K562 (cell line): Measurements from ENCODE around the gene CAMK1D. TPM values are rescaled to one million over a fixed set of nuclear protein-coding genes. Genes with fewer than 3 reads are reported as not detected.

Experiments used
- ATAC-seq: fragments of 200-7000 bp; cut with Tn5 transposase; 3 replicates; pipeline ENCODE4 v1.9.1; 2020; ENCODE audit warnings: moderate library complexity
- BruUV-seq: library from RNA; stranded (reverse); fragments of 400-500 nt; replicated peaks from 2 replicates; lab custom pipeline; 2021; lab: Mats Ljungman, UMichigan
- CTCF ChIA-PET: fragments of 300-600 bp; formaldehyde crosslinking; extraction: SDS; loops from one replicate; lab custom pipeline; 2021; ENCODE audit warnings: low intra/inter-chr PET ratio; lab: Yijun Ruan, JAX
- POLR2A ChIA-PET: fragments of 300-600, 350-650 bp; sonication (Branson Sonifier 250); formaldehyde crosslinking; extraction: SDS; loops from one replicate; lab custom pipeline; 2021; ENCODE audit warnings: antibody characterized with exemption, inconsistent platforms; lab: Yijun Ruan, JAX
- DNase-seq, 4 experiments: peaks; one replicate each; pipeline versions ENCODE4 v3.0.0 to v3.0.0-alpha.2; 2011 to 2018; ENCODE audit warnings: low spot score in 3 of 4, mixed read lengths in 3 of 4; ENCODE audit errors: extremely low read depth in 1 of 4
- FAIRE-seq: peaks from 2 replicates; lab custom pipeline; 2011; peaks lifted over from hg19 to GRCh38; lab: Jason Lieb, UNC
- H2AFZ ChIP-seq: 2 replicates; pipeline ENCODE4 v1.6.0; 2011; ENCODE audit warnings: low read depth, low read length, control low read depth, inconsistent platforms
- H3K27ac ChIP-seq: fragments of 200-600 bp; 3 replicates; pipeline ENCODE4 v1.8.0; 2011; ENCODE audit warnings: low read depth, mild to moderate bottlenecking, control low read depth, inconsistent platforms, low read length, moderate library complexity, mixed read lengths; ENCODE audit errors: extremely low read depth
- H3K27me3 ChIP-seq, 2 experiments: fragments of 300-600 bp in 1 of 2; 2 replicates in 1 of 2; 3 replicates in 1 of 2; pipeline versions ENCODE4 v1.6.0 to v1.8.0; 2011; ENCODE audit warnings: inconsistent platforms in 2 of 2, low read length in 2 of 2, mild to moderate bottlenecking in 1 of 2, mixed read lengths in 1 of 2, moderate library complexity in 1 of 2; ENCODE audit not compliant: control insufficient read depth in 2 of 2, insufficient read depth in 2 of 2
- H3K36me3 ChIP-seq: fragments of 300-600 bp; 3 replicates; pipeline ENCODE4 v1.8.0; 2011; ENCODE audit warnings: mild to moderate bottlenecking, low read length, inconsistent platforms; ENCODE audit not compliant: control insufficient read depth, insufficient read depth
- H3K4me1 ChIP-seq, 2 experiments: fragments of 200-600 bp in 1 of 2; replicated peaks in 1 of 2; 2 replicates in 1 of 2; 3 replicates in 1 of 2; pipeline versions ENCODE4 v1.5.1 to v1.8.0; 2011; ENCODE audit warnings: inconsistent platforms in 2 of 2, low read length in 2 of 2, mild to moderate bottlenecking in 1 of 2, mixed read lengths in 1 of 2, moderate library complexity in 1 of 2; ENCODE audit not compliant: control insufficient read depth in 2 of 2, insufficient read depth in 2 of 2
- H3K4me2 ChIP-seq: 2 replicates; pipeline ENCODE4 v1.6.1; 2011; ENCODE audit warnings: low read length, control low read depth, inconsistent platforms, mixed read lengths; ENCODE audit not compliant: insufficient read depth
- H3K4me3 ChIP-seq: fragments of 200-600 bp; sonication (generic), shearing (Covaris generic); 2 replicates; pipeline ENCODE4 v1.5.1; 2016; ENCODE audit warnings: control low read depth, inconsistent platforms
- H3K79me2 ChIP-seq: fragments of 200-600 bp; 3 replicates; pipeline ENCODE4 v1.8.0; 2011; ENCODE audit warnings: low read length, inconsistent platforms; ENCODE audit not compliant: control insufficient read depth, insufficient read depth
- H3K9ac ChIP-seq, 2 experiments: 2 replicates each; pipeline versions ENCODE4 v1.6.0 to v1.6.1; 2011; ENCODE audit warnings: low read depth in 2 of 2, low read length in 2 of 2, control low read depth in 1 of 2, inconsistent platforms in 1 of 2, mild to moderate bottlenecking in 1 of 2, mixed read lengths in 1 of 2; ENCODE audit not compliant: insufficient read depth in 1 of 2
- H3K9me1 ChIP-seq: one replicate; pipeline ENCODE4 v1.6.0; 2011; ENCODE audit warnings: inconsistent platforms, mild to moderate bottlenecking, low read length, moderate library complexity; ENCODE audit not compliant: control insufficient read depth, insufficient read depth
- H3K9me3 ChIP-seq: replicated peaks from 2 replicates; pipeline ENCODE4 v1.5.1; 2011; ENCODE audit warnings: low read depth, low read length, inconsistent platforms; ENCODE audit not compliant: control insufficient read depth, insufficient read depth
- H4K20me1 ChIP-seq: replicated peaks from 2 replicates; pipeline ENCODE4 v1.6.1; 2011; ENCODE audit warnings: low read length, inconsistent platforms, mixed read lengths; ENCODE audit not compliant: control insufficient read depth, insufficient read depth
- BRD9 ChIP-seq: fragments of 450-650 bp; IDR thresholded peaks from 2 replicates; pipeline ENCODE4 v1.6.1; 2018; ENCODE audit warnings: low read depth; ENCODE audit not compliant: partially characterized antibody
- CCNT2 ChIP-seq: IDR thresholded peaks from 2 replicates; pipeline ENCODE4 v1.6.1; 2011; ENCODE audit warnings: borderline replicate concordance, low read depth, mild to moderate bottlenecking, moderate library complexity, mixed read lengths, low read length; ENCODE audit not compliant: insufficient read length; ENCODE audit errors: extremely low read depth
- JUND ChIP-seq, 2 experiments: IDR thresholded peaks; 2 replicates in 1 of 2; 3 replicates in 1 of 2; pipeline ENCODE4 v1.6.1; 2011; ENCODE audit warnings: borderline replicate concordance in 2 of 2, low read depth in 2 of 2, low read length in 2 of 2, improper control_type of control experiment in 1 of 2, missing biosample characterization in 1 of 2, missing genetic modification characterization in 1 of 2, missing genetic modification reagents in 1 of 2
- KLF6 ChIP-seq: fragments of 250-450 bp; sonication (Bioruptor Pico); IDR thresholded peaks from 2 replicates; pipeline ENCODE4 v1.4.0; 2020; ENCODE audit warnings: mild to moderate bottlenecking, moderate library complexity, borderline replicate concordance
- L3MBTL2 ChIP-seq: fragments of 450-650 bp; IDR thresholded peaks from 2 replicates; pipeline ENCODE4 v1.6.1; 2016; ENCODE audit warnings: mild to moderate bottlenecking, moderate library complexity
- MYBL2 ChIP-seq, 2 experiments: fragments of 450-650 bp in 1 of 2; sonication (generic) in 1 of 2; formaldehyde crosslinking in 1 of 2; IDR thresholded peaks; 2 replicates each; pipeline versions ENCODE4 v1.6.1 to v1.8.1; 2017 to 2022; ENCODE audit warnings: borderline replicate concordance in 1 of 2, inconsistent platforms in 1 of 2, low read depth in 1 of 2, mild to moderate bottlenecking in 1 of 2, missing genetic modification reagents in 1 of 2, moderate library complexity in 1 of 2
- NCOA1 ChIP-seq: fragments of 450-650 bp; IDR thresholded peaks from 2 replicates; pipeline ENCODE4 v1.6.1; 2016; ENCODE audit warnings: low read depth
- POLR2B ChIP-seq: fragments of 450-650 bp; IDR thresholded peaks from 2 replicates; pipeline ENCODE4 v1.6.1; 2018; ENCODE audit warnings: low read depth; ENCODE audit not compliant: partially characterized antibody
- RBM14 ChIP-seq: fragments of 200-400 bp; formaldehyde crosslinking; IDR thresholded peaks from 2 replicates; pipeline ENCODE4 v1.6.1; 2018; ENCODE audit warnings: low read depth, mild to moderate bottlenecking, low read length, moderate library complexity, borderline replicate concordance; ENCODE audit not compliant: insufficient read depth
- RFX1 ChIP-seq: fragments of 450-650 bp; IDR thresholded peaks from 2 replicates; pipeline ENCODE4 v1.6.1; 2016; ENCODE audit warnings: mild to moderate bottlenecking, moderate library complexity
- TAF15 ChIP-seq: fragments of 200-400 bp; formaldehyde crosslinking; IDR thresholded peaks from 2 replicates; pipeline ENCODE4 v1.6.1; 2017; ENCODE audit warnings: mild to moderate bottlenecking, low read depth, low read length, moderate library complexity
- ZC3H11A ChIP-seq: IDR thresholded peaks from 2 replicates; pipeline ENCODE4 v1.6.1; 2012; ENCODE audit warnings: low read depth, low read length, improper control_type of control experiment
- ZNF124 ChIP-seq: sonication (generic); formaldehyde crosslinking; IDR thresholded peaks from 2 replicates; pipeline ENCODE4 v1.8.1; 2022; ENCODE audit warnings: missing genetic modification reagents
- ZNF696 ChIP-seq: fragments of 250-450 bp; sonication (Bioruptor Pico); conservative IDR thresholded peaks from 2 replicates; pipeline ENCODE4 v1.4.0; 2020; ENCODE audit warnings: mild to moderate bottlenecking, moderate library complexity
- ZNF764 ChIP-seq: fragments of 250-450 bp; sonication (Bioruptor Pico); IDR thresholded peaks from 2 replicates; pipeline ENCODE4 v1.4.0; 2020; ENCODE audit warnings: low read depth, mild to moderate bottlenecking, moderate library complexity
- WGBS: fragments of 100-300 bp; shearing (Covaris generic); methylation state at CpG from one replicate; pipeline ENCODE4 v1.1.6; 2016; ENCODE audit warnings: low coverage, mixed read lengths; ENCODE audit not compliant: insufficient coverage; ENCODE audit errors: missing lambda C conversion rate; 5-methylcytosine and 5-hydroxymethylcytosine counted together
- in situ Hi-C: fragments of 300-500 bp; cut with MboI; formaldehyde crosslinking; loops from 4 replicates; pipeline ENCODE4 v1.15.0; 2018; ENCODE audit warnings: inconsistent platforms, mixed read lengths
- intact Hi-C: fragments of 100-400 bp; cut with micrococcal nuclease; formaldehyde crosslinking; loops from 2 replicates; pipeline ENCODE4 v1.14.2; 2022
- polyA plus RNA-seq, 8 experiments: library from polyadenylated mRNA; depleted of rRNA in 4 of 8; stranded (reverse) in 5 of 8; unstranded in 3 of 8; fragments of >200 nt; fragmentation: Nextera tagmentation in 2 of 8; fragmentation: Illumina TruSeq in 1 of 8; extraction: Ambion mirVana in 2 of 8; extraction: Trizol in 1 of 8; gene quantifications; 2 replicates each; pipeline versions ENCODE4 v1.2.1 to v1.2.3, GENCODE V29; 2011 to 2014; ENCODE audit warnings: inconsistent platforms in 1 of 8, missing spikeins in 1 of 8
- total RNA-seq, 7 experiments: library from RNA; depleted of rRNA in 6 of 7; stranded (reverse); fragments of >200 nt in 6 of 7; fragmentation: Illumina TruSeq in 2 of 7; extraction: Trizol in 2 of 7; gene quantifications; 2 replicates each; pipeline versions ENCODE4 v1.2.1 to v1.2.3, GENCODE V29; 2011 to 2021; ENCODE audit warnings: low replicate concordance in 1 of 7
- TF ChIP-seq, protein P1 (sequence below): fragments of 450-650 bp; IDR thresholded peaks from 2 replicates; pipeline ENCODE4 v1.6.1; 2016; ENCODE audit warnings: mild to moderate bottlenecking
- TF ChIP-seq, protein P2 (sequence below): fragments of 450-650 bp; IDR thresholded peaks from 2 replicates; pipeline ENCODE4 v1.6.1; 2016

Gene CAMK1D
- total and polyA plus RNA-seq, 9 of the 15 experiments (the other 6 are each of a cell fraction or from before 2014, with no cell fraction given) = 0.12 to 0.24 (median 0.20) TPM; not detected in 5

DNA sequence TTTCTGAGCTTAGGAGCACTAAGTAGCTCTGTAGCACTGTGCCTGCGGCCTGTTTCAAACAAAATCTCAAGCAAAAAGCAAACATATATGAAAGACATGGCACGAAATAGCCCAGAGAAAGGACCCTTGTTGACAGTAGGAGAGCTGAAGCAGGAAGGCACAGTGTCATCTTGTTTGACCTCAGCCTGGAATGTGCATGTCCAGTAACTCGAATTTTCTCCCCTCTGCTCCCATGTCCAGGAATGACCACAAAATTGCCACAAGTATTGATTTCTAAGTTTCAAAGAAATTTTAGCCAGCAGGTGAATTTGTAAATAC, 351.2 kb downstream of the CAMK1D start (continued):
- TF ChIP-seq, protein P1, sequence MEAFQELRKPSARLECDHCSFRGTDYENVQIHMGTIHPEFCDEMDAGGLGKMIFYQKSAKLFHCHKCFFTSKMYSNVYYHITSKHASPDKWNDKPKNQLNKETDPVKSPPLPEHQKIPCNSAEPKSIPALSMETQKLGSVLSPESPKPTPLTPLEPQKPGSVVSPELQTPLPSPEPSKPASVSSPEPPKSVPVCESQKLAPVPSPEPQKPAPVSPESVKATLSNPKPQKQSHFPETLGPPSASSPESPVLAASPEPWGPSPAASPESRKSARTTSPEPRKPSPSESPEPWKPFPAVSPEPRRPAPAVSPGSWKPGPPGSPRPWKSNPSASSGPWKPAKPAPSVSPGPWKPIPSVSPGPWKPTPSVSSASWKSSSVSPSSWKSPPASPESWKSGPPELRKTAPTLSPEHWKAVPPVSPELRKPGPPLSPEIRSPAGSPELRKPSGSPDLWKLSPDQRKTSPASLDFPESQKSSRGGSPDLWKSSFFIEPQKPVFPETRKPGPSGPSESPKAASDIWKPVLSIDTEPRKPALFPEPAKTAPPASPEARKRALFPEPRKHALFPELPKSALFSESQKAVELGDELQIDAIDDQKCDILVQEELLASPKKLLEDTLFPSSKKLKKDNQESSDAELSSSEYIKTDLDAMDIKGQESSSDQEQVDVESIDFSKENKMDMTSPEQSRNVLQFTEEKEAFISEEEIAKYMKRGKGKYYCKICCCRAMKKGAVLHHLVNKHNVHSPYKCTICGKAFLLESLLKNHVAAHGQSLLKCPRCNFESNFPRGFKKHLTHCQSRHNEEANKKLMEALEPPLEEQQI = no peak
- TF ChIP-seq BRD9 = no peak
- no peak for TF ChIP-seq RFX1
- no peak for TF ChIP-seq MYBL2 (IDR thresholded peaks at IDR 0.05; ENCODE audit: low read depth)
- no peak for TF ChIP-seq MYBL2 (CRISPR knock-in tag; IDR thresholded peaks at IDR 0.05; ENCODE audit: borderline replicate concordance)

GRCh38 chr10:12701696-12702095, 352.3 kb downstream of the CAMK1D start:
- Histone ChIP-seq H4K20me1 (no peaks in the 10 kb centered on the region; the same call in 1 of the 2 replicates), H3K27me3 (peaks cover 22 to 26% of the 10 kb centered on the region in 2 experiments; a peak in 4 of 5 replicates), H3K4me3 (no peak overlapping the region), H3K4me1 (no peaks in the 10 kb centered on the region), H2AFZ (no peak overlapping the region), H3K9me1 (peaks cover 2% of the 10 kb centered on the region), H3K27ac (no peak overlapping the region), H3K36me3 (no peaks in the 10 kb centered on the region), H3K4me2 (no peak overlapping the region), H3K9me3 (no peaks in the 10 kb centered on the region), H3K79me2 (no peaks in the 10 kb centered on the region), H3K9ac (no peak overlapping the region)
- DNase-seq (no peak), FAIRE-seq (no peak), ATAC-seq (no peak)
- POLR2A ChIA-PET = no interaction called here
- CTCF ChIA-PET = no interaction called here
- intact Hi-C loops = no loop called here
- 0% methylated on average over 6 of the region's 6 CpGs for WGBS
- no TSS peak for BruUV-seq
- in situ Hi-C loops = loop anchor here (25.0 kb wide), 1 partner anchor 914 kb away; no protein-coding TSS in a partner anchor
- TF ChIP-seq KLF6 (CRISPR knock-in tag) (no peak), L3MBTL2 (no peak), NCOA1 (no peak), ZC3H11A (no peak), POLR2B (no peak), ZNF124 (CRISPR knock-in tag) (no peak), TAF15 (no peak), ZNF764 (CRISPR knock-in tag) (no peak), ZNF696 (CRISPR knock-in tag) (no peak), CCNT2 (no peak), RBM14 (no peak), JUND (IDR thresholded peaks at IDR 0.05; ENCODE audit: borderline replicate concordance, low read depth, low read length) (no peak), JUND (tag; IDR thresholded peaks at IDR 0.05; ENCODE audit: borderline replicate concordance, low read depth, low read length) (no peak)
- TF ChIP-seq, protein P2, sequence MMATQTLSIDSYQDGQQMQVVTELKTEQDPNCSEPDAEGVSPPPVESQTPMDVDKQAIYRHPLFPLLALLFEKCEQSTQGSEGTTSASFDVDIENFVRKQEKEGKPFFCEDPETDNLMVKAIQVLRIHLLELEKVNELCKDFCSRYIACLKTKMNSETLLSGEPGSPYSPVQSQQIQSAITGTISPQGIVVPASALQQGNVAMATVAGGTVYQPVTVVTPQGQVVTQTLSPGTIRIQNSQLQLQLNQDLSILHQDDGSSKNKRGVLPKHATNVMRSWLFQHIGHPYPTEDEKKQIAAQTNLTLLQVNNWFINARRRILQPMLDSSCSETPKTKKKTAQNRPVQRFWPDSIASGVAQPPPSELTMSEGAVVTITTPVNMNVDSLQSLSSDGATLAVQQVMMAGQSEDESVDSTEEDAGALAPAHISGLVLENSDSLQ = no peak
